Ramos (cell line): ENCODE results near the gene ATXN2.
"Not testable (repeated sequence)": the region's sequence is repeated elsewhere in the genome, so short reads cannot be mapped to it uniquely, and the experiment has no call there.

Source experiments
- in situ Hi-C: fragments of 300-500 bp; cut with MboI; formaldehyde crosslinking; loops from one replicate; pipeline ENCODE4 v1.14.3; 2022; ENCODE audit warnings: low sequenced_read_pairs; ENCODE audit not compliant: unreplicated experiment

ATXN2 gene, protein sequence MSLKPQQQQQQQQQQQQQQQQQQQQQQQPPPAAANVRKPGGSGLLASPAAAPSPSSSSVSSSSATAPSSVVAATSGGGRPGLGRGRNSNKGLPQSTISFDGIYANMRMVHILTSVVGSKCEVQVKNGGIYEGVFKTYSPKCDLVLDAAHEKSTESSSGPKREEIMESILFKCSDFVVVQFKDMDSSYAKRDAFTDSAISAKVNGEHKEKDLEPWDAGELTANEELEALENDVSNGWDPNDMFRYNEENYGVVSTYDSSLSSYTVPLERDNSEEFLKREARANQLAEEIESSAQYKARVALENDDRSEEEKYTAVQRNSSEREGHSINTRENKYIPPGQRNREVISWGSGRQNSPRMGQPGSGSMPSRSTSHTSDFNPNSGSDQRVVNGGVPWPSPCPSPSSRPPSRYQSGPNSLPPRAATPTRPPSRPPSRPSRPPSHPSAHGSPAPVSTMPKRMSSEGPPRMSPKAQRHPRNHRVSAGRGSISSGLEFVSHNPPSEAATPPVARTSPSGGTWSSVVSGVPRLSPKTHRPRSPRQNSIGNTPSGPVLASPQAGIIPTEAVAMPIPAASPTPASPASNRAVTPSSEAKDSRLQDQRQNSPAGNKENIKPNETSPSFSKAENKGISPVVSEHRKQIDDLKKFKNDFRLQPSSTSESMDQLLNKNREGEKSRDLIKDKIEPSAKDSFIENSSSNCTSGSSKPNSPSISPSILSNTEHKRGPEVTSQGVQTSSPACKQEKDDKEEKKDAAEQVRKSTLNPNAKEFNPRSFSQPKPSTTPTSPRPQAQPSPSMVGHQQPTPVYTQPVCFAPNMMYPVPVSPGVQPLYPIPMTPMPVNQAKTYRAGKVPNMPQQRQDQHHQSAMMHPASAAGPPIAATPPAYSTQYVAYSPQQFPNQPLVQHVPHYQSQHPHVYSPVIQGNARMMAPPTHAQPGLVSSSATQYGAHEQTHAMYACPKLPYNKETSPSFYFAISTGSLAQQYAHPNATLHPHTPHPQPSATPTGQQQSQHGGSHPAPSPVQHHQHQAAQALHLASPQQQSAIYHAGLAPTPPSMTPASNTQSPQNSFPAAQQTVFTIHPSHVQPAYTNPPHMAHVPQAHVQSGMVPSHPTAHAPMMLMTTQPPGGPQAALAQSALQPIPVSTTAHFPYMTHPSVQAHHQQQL

DNA sequence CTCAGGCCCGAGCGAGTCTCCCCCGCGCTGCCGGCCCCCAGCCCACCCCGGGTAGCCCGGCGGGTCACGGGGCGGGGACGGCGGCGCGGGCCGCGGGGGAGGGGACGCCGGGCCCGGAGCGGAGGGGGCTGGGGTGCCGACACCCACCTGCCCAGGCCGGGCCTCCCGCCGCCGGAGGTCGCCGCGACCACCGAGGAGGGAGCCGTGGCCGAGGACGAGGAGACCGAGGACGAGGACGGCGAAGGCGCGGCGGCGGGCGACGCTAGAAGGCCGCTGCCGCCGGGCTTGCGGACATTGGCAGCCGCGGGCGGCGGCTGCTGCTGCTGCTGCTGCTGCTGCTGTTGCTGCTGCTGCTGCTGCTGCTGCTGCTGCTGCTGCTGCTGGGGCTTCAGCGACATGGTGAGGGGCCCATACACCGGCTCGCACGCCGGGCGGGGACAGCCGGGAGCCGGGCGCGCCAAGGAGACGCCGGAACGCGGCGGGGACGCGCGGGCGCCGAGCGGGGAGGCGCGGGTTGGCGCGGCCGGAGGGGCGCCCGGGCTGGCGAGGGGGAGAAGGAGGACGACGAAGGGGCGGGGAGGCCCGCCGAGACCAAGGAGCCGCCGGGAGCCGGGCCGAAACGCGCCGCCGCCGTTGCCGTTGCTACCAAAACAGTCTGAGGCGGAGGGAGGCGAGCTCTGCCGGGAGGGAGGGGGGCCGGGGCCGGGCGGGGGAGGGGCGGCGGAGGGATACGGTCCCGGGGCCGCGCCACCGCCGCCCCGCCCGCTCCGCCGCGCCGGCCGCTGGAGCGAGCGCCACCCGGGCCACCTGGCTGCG is at the start of gene ATXN2:
Gene ATXN2, minus strand, starts transcription at position 679 of the 816 bp plus-strand sequence. Its CDS starts 281 bp downstream, at position 398.
- in situ Hi-C loops: no loop called here

DNA sequence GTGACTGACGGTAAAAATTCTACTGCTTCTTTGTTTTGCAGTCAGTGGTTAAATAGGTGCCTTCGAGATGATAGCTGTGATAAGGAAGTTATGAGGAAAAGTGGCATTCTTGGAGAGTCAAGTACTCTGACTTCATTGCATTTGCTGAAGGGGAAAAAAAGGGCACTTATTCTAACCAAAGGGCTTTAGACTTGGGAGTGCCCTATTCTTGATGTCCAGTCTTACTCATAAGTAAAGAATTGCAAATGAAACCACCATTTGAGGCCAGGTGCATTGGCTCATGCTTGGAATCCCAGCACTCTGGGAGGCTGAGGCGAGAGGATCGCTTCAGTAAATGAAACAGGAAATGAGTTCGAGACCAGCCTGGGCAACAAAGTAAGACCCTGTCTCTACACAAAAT is 46.3 kb upstream of the ATXN2 start:
- in situ Hi-C loops: no loop called here

DNA sequence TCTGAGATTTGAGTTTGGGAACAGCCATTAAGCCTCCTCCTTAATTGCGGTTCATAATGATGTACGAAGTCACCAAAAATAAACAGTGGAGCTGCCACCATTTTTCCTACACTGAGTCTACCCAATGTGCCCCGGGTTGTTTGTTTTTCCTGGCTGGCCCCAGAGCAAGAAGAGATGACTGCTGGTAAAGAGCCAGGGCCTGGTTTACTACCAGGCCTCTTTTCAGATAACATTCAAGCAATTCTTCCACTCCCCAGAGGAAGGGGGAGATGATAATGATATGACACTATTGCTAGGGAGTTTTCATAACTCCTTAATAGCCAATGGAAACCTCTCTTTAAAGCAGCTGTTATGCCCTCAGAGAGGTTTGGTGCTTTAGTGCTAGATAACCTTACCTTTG is 44.3 kb upstream of the ATXN2 start:
- in situ Hi-C loops: no loop called here

DNA sequence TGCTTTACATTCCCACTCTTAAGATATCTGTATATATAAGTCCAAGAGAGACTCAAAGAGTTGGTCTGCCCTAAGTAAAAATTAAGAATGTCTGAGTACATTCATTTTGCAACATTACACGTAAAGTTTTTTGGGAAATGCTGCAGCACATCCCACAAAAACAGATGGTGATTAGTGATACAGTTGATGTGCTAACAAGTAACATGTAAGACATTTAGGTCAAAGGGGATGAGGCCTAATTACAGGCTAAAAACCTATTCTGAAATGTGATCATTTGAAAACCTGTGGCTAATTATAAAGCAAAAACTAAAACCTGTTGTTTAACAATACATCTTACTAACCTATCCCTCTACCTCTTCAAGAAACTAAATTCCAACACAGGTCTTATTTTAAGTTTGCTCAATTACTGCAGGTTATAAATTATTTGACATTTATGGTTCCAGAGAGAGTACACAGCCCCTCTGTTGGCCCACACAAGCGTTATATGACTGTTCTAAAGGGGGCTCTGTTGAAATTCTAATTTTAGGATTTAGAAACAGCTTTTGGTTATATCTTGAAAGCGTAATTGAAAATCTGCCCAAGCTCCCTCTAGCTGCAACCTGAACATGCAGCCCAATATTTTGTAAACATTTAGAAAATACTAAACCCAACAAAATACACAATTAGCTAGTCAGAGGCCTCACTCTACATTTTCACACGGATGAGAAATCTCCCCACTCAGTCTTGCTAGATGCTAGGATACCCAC is 43.7 kb upstream of the ATXN2 start:
- in situ Hi-C loops: no loop called here

- in situ Hi-C loops: no loop called here
Measured at GRCh38 chr12:111640506-111640905, 41.4 kb upstream of the ATXN2 start.

DNA sequence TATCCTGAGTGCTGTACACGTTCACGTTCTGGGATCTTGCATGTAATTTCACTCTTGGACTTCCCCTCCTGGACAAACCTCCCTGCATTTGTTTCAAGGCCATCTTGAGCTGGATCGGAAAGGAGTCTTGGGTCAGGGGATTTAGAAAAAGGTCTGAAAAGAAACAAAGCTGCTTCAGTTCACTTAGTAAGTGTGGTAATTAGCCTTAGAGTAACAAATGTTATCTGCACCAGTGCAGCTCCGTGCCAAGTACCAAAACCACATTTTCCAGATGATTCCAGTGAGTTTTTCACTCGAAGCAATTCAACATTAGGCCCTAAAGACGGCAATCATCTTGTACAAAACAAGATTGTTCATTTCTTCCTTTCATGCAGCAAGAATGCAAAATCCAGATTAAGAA is 39.4 kb upstream of the ATXN2 start:
- in situ Hi-C loops: no loop called here

- in situ Hi-C loops: no loop called here
Measured at GRCh38 chr12:111636209-111636945, 37.3 kb upstream of the ATXN2 start.

DNA sequence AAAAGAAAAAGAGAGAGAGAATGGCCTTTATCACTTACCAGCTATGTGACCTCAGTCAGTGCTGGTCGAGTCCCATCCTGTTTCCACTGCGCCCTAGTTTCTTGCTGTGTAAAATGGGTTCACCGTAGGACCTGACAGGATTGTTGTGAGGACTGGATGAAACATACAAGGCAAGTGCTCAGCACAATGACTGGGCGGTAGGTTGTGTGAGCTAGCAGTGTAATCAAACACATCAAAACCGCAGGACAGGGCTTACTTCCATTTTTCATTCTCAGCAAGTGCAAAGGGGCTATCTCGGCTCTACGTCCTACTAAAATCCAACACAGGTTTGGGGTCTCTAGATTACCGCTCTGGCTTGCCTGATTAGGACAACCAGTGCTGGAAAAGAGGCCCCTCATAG is 36.4 kb upstream of the ATXN2 start:
- in situ Hi-C loops: no loop called here

GRCh38 chr12:111628505-111629260 is 29.6 kb upstream of the ATXN2 start:
- in situ Hi-C loops: no loop called here

GRCh38 chr12:111626230-111626629 is 27.1 kb upstream of the ATXN2 start:
- in situ Hi-C loops: no loop called here

GRCh38 chr12:111624540-111624939 is 25.4 kb upstream of the ATXN2 start:
- in situ Hi-C loops: no loop called here

- in situ Hi-C loops: not testable (repeated sequence)
Measured at GRCh38 chr12:111617841-111618240, 18.7 kb upstream of the ATXN2 start.

DNA sequence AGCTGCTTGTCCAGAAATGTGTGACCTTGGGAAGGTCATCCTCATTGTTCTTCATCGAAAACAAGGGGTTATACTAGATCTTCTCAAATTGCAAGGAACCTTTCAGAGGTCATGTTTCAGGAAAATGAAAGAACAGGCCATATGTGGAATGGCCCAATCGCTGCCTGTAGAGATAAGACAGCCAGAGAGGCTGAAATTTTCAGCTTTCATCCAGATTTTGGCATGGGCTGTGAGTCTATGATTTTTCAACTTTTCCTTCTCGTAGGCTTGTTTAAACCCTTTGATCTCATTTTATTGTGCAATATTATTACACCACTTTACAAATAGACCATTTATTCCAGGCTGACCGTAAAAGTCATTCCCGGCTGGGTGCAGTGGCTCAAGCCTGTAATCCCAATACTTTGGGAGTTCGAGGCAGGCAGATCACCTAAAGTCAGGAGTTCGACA is 17.1 kb upstream of the ATXN2 start:
- in situ Hi-C loops: no loop called here

- in situ Hi-C loops: no loop called here
Measured at GRCh38 chr12:111607239-111607638, 8.1 kb upstream of the ATXN2 start.

GRCh38 chr12:111606767-111607230 is 7.7 kb upstream of the ATXN2 start:
- in situ Hi-C loops: no loop called here

DNA sequence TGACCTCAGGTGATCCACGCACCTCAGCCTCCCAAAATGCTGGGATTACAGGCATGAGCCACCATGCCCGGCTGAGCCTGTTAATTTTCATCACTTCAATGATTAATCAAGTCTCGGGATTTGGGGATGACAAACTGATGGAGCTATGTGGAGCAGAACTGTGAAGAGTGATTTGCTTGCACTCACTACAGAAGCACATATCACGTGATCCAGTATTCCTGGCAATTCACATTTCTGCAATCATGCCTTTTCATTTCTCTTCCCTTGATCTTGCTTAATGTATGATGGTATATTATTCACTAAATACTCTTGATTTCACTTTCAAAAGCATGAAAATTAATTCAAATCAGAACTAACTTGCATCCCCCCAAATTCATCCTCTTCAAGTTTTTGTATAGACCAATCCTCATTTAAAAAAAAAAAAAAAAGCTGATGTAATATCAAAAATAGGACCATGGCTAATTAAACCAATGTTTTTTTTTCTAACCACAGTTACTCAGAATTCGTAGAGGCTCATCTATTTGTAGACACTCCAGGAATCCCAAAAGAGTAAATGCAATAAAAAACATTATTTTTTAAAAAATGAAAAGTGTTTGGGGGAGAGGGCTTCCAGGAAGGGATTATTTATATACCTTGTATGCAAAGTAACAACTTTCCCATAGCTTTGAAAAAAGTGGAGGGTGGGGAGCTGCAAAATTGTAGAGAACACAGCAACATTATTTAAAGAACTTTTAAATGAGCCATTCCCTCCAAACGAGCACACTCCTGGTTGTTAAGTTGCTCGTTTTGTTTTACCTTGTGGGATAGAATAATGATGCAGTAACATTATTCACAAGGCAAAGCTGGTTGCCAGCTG is 7.0 kb upstream of the ATXN2 start:
- in situ Hi-C loops: no loop called here

GRCh38 chr12:111602857-111603256 is 3.7 kb upstream of the ATXN2 start:
- in situ Hi-C loops: not testable (repeated sequence)
